GM12891 (cell line): ENCODE results near the gene OXLD1.

Experiments
- POLR2A ChIP-seq: IDR thresholded peaks from 2 replicates; pipeline ENCODE4 v1.6.1; 2011; ENCODE audit warnings: low read depth, low read length, control low read depth
- POLR2AphosphoS5 ChIP-seq: IDR thresholded peaks from 2 replicates; pipeline ENCODE4 v1.6.1; 2011; ENCODE audit warnings: low read depth, low read length, control low read depth
- SPI1 ChIP-seq: IDR thresholded peaks from 2 replicates; pipeline ENCODE4 v1.6.1; 2011; ENCODE audit warnings: low read depth, low read length, control low read depth
- TAF1 ChIP-seq: IDR thresholded peaks from 2 replicates; pipeline ENCODE4 v1.6.1; 2011; ENCODE audit warnings: low read depth, low read length, control low read depth

- TF ChIP-seq SPI1 (no peak), POLR2AphosphoS5 (no peak), POLR2A (no peak), TAF1 (no peak)
Observed at GRCh38 chr17:81641825-81642489, 24.4 kb downstream of the OXLD1 start.
